22Rv1 (cell line): ENCODE results near the gene THEM4.

Experiments used
- H3K27ac ChIP-seq: fragments of 450-650 bp; 2 replicates; pipeline ENCODE4 v1.5.1; 2017
- ZFX ChIP-seq: fragments of 450-650 bp; IDR thresholded peaks from 2 replicates; pipeline ENCODE4 v1.6.1; 2017; ENCODE audit warnings: antibody characterized with exemption, borderline replicate concordance
- TF ChIP-seq, protein P1 (sequence below): fragments of 450-650 bp; IDR thresholded peaks from 2 replicates; pipeline ENCODE4 v1.5.1; 2017; ENCODE audit warnings: mild to moderate bottlenecking

Gene THEM4

DNA sequence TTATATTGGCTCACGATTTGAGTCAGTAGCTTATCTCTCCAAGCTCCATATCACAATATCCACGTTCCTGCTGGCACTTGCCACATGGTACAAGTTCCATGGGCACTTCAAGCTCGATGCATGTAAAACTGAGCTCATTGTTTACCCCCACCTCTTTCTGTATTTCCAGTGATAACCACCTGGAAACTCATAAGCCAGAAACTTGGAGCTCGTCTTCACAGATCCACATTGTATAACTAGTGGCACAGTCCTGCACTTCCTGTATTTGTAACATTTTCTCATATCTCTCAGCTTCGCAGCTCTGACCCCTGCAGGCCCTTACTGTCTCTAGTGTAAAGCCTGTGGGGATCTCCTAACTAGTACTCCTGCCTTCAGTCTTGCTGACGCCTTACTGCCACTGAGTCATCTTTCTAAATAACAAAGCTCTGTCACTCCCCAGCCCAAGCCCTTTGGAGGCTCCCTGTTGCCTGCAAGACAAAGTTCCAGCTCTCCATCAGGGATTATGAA, 63.2 kb downstream of the THEM4 start:
- no peak overlapping the region for H3K27ac ChIP-seq
- no peak for TF ChIP-seq ZFX
- TF ChIP-seq, protein P1, sequence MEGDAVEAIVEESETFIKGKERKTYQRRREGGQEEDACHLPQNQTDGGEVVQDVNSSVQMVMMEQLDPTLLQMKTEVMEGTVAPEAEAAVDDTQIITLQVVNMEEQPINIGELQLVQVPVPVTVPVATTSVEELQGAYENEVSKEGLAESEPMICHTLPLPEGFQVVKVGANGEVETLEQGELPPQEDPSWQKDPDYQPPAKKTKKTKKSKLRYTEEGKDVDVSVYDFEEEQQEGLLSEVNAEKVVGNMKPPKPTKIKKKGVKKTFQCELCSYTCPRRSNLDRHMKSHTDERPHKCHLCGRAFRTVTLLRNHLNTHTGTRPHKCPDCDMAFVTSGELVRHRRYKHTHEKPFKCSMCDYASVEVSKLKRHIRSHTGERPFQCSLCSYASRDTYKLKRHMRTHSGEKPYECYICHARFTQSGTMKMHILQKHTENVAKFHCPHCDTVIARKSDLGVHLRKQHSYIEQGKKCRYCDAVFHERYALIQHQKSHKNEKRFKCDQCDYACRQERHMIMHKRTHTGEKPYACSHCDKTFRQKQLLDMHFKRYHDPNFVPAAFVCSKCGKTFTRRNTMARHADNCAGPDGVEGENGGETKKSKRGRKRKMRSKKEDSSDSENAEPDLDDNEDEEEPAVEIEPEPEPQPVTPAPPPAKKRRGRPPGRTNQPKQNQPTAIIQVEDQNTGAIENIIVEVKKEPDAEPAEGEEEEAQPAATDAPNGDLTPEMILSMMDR = no peak

DNA sequence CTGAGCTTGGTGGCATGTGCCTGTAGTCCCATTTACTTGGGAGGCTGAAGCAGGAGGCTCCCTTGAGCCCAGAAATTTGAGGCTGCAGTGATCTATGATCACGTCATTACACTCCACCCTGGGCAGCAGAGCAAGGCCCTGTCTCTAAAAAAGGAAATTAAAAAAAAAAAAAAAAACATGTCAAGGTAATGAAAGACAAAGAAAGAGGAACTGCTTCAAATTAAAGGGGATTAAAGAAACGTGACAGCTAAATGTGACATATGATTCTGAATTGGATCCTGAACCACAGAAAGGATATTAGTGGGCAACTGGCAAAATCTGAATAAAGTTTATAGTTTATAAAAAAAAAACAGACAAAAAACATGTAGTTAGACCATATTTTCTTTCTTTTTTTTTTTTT, 65.9 kb downstream of the THEM4 start:
- TF ChIP-seq, protein P1 = no peak
- TF ChIP-seq ZFX = no peak
- H3K27ac ChIP-seq = no peak overlapping the region

DNA sequence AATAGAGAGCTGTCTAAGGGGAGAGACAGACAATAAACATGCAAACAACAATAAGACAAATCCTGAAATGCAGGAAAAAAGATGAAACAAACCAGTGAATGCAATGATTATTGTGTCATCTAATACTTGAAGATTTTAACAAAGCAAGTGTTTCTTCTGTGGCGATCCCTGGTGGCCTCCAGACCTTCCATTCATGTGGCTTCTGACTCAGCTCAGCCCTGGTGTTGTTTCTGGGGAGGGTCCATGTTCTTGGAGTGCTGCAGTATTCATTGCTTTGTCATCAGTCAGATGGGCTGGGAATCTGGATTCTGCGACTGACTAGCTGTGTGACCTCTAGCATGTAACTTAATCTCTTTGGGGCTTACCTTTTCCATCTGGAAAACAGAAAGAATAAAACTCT, 68.2 kb downstream of the THEM4 start:
- H3K27ac ChIP-seq = no peak overlapping the region
- TF ChIP-seq, protein P1 = no peak
- no peak for TF ChIP-seq ZFX

DNA sequence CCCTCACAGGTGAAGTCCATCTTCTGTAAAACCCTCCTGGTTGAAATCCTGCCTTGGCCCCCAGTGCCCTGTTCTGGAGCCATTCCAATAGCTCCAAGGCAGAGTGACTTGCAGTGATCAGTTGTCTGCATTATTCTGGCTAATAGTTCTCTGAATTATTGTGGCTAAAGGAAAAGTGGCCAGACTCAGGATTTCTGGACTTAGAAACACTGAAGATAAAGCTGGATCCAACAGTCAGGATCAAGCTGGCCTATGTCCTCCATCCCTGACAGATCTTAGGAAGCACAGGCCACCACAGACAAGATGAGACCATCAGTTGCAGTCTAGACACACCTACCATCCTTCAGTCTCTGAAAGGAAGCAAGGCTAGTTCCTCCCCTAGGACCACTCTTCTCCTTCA, 68.9 kb downstream of the THEM4 start:
- no peak for TF ChIP-seq ZFX
- TF ChIP-seq, protein P1 = no peak
- H3K27ac ChIP-seq = peak overlapping the region; percentile 98

DNA sequence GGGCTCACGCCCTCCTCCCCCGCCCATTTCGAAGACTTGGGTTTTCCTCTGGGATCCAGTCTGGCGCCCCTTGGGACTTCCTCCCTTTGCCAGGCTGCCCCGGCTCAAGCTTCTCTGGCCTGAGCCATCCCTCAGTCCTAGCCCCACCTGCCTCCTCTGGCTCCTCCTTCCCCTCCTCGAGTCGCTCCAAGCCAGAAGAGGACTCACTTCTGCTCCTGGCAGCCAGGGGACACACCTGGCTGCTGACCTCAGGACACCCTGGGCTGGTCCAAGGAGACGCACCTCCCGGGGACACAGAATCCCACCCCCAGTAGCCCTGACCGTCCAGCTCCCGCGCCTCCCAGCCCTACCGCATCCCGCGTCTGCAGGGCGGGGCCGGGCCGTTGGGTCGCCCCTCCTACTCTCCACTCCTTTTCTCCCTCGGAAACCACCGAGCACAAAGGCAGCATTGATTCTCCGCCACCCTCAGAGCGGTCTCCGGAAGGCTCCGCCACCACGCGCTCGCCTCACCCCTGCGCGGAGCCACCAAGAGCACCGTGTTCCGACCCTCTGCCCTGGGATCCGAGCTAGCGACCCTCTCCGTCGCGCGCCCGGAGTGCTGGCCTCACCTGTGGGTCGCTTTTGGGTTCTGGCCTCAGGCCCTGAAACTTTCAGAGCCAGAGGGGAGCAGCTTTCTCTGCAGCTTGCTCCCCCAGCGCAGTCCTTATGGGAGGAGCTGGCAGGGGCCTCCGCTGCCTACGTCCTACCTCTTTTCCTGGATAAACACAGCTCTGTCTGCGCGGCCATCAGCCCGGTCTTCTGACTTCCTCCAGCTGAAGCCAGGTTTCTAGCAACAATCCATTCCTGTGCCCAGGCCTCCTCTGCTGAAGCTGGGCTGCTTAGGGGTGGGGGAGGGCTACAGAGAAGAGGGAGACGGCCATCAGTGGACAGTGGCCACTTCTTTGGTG, 69.6 kb downstream of the THEM4 start, which contains the start of gene C2CD4D:
TSS of gene C2CD4D (minus strand) at position 364 of the 947 bp plus-strand sequence. CDS start 831 bp downstream, outside the sequence.
- H3K27ac ChIP-seq = peak within 1 kb of the TSS; percentile 98
- TF ChIP-seq, protein P1 = peak; percentile 29
- no peak for TF ChIP-seq ZFX

DNA sequence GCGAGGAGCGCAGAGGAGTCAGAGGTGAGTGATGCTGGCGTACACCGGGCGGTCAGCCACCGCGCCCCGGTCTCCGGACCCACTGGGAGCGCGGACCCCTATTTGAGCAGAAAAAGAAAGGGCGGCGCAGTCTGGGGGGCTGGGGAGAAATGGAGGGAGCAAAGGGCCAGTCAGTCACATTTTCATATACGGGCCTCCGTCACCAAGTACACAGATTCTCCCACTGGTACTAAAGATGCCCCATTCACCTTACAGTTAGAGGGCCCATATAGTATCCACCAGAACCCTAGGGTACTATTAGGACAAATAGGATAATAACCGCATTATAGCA, 70.3 kb downstream of the THEM4 start:
- no peak for TF ChIP-seq ZFX
- TF ChIP-seq, protein P1 = no peak
- peak overlapping the region; percentile 98 for H3K27ac ChIP-seq
